ENCODE measurements around the gene SEMA5A. TPM values are rescaled to one million over a fixed set of nuclear protein-coding genes. Genes with fewer than 3 reads are reported as not detected.

The SEMA5A gene
- total and polyA plus RNA-seq, 2 donors (not counting 1 experiment from before 2014, with no cell fraction given) = not detected

DNA sequence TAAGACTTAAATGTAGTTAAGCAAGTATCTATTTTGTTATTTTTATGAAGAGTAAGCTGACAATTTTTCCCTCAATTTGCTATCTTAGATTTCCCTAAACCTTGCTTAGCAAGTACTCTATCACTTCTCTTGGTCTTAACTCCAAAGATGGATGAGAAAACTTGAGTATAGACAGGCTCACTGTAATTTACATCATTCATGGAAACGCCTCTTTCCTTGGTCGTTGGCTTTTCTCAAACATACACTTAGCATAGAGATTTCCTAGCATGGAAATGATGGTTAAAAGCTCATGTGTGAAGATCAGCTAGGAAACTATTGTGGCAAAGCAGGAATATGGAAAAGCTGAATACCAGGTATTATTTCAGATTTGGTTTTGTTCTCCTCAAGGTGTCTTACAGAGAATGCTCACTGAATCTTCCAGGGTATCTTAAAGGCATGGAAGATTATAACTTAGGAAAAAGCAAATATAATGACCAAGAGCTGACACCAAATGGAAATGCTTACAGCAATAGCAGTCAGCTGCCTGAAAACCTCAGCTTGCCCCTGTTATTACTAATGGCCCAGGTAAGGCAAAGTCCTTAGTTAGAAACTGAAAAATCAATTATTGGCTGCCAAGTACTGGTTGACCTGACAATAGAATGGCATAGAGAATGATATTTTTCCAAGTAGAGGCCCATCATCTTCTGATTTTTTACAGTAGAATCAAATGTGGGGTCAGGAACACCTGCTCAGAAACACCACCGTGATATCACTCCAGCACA lies 84.8 kb downstream of the SEMA5A start:
- H3K27me3 ChIP-seq (replicated peaks in 1 of 4; ENCODE audit: control extremely low read depth in 1 of 4, control insufficient read depth in 3 of 4, insufficient read depth in 4 of 4, low read length in 3 of 4) = no peaks in the 10 kb centered on the region
- WGBS (ENCODE audit: insufficient coverage) = no CpG with 5 or more reads among the region's 3 CpGs
- no peak overlapping the region for H3K4me3 Mint-ChIP-seq
- no peaks in the 10 kb centered on the region for H3K4me1 ChIP-seq (ENCODE audit: control insufficient read depth in 2 of 2, insufficient read depth in 2 of 2, low read length in 2 of 2)
- H2AFZ ChIP-seq (ENCODE audit: insufficient read depth, low read depth, low read length, poor library complexity, severe bottlenecking) = no peak overlapping the region
- no peaks in the 10 kb centered on the region for H3K27me3 Mint-ChIP-seq
- CTCF ChIA-PET = no interaction called here
- TF ChIP-seq, protein P1, sequence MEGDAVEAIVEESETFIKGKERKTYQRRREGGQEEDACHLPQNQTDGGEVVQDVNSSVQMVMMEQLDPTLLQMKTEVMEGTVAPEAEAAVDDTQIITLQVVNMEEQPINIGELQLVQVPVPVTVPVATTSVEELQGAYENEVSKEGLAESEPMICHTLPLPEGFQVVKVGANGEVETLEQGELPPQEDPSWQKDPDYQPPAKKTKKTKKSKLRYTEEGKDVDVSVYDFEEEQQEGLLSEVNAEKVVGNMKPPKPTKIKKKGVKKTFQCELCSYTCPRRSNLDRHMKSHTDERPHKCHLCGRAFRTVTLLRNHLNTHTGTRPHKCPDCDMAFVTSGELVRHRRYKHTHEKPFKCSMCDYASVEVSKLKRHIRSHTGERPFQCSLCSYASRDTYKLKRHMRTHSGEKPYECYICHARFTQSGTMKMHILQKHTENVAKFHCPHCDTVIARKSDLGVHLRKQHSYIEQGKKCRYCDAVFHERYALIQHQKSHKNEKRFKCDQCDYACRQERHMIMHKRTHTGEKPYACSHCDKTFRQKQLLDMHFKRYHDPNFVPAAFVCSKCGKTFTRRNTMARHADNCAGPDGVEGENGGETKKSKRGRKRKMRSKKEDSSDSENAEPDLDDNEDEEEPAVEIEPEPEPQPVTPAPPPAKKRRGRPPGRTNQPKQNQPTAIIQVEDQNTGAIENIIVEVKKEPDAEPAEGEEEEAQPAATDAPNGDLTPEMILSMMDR (IDR thresholded peaks at IDR 0.05) = no peak
- no peak for TF ChIP-seq EZH2 (IDR thresholded peaks at IDR 0.05; ENCODE audit: borderline replicate concordance, insufficient read depth, low read depth, low read length, poor library complexity, severe bottlenecking)
- H3K27ac Mint-ChIP-seq = no peak overlapping the region
- H3K79me2 ChIP-seq (ENCODE audit: control insufficient read depth, insufficient read depth, low read length) = no peaks in the 10 kb centered on the region
- intact Hi-C loops (cut with micrococcal nuclease) = no loop called here
- H3K9me3 ChIP-seq (ENCODE audit: control extremely low read depth in 1 of 3, control insufficient read depth in 2 of 3, insufficient read depth in 1 of 3, low read length in 2 of 3) = peaks cover 0 to 11% (median 0%) of the 10 kb centered on the region in 3 donors
- H3K4me3 ChIP-seq (ENCODE audit: control extremely low read depth in 1 of 5, extremely low read depth in 1 of 5, insufficient read depth in 1 of 5, low read depth in 2 of 5, low read length in 4 of 5) = no peak overlapping the region
- no peak overlapping the region for H3K9ac ChIP-seq (ENCODE audit: low read length)
- no peaks in the 10 kb centered on the region for H3K36me3 ChIP-seq (replicated peaks in 1 of 2; ENCODE audit: control extremely low read depth in 1 of 2, control insufficient read depth in 1 of 2, extremely low read depth in 1 of 2, insufficient read depth in 2 of 2, low read length in 1 of 2)
- ATAC-seq (ENCODE audit: low read depth) (no peak), DNase-seq (no peak)
- H3K4me2 ChIP-seq (replicated peaks; ENCODE audit: low read depth, low read length, poor library complexity, severe bottlenecking) = no peak overlapping the region
- H4K20me1 ChIP-seq (ENCODE audit: control insufficient read depth, insufficient read depth, low read length, poor library complexity, severe bottlenecking) = no peaks in the 10 kb centered on the region
- POLR2A ChIA-PET = no interaction called here
- no peaks in the 10 kb centered on the region for H3K4me1 Mint-ChIP-seq
- no peak overlapping the region for H3K27ac ChIP-seq (ENCODE audit: low read length in 2 of 2)
- peaks cover 7% of the 10 kb centered on the region for H3K9me3 Mint-ChIP-seq (ENCODE audit: insufficient read depth)

DNA sequence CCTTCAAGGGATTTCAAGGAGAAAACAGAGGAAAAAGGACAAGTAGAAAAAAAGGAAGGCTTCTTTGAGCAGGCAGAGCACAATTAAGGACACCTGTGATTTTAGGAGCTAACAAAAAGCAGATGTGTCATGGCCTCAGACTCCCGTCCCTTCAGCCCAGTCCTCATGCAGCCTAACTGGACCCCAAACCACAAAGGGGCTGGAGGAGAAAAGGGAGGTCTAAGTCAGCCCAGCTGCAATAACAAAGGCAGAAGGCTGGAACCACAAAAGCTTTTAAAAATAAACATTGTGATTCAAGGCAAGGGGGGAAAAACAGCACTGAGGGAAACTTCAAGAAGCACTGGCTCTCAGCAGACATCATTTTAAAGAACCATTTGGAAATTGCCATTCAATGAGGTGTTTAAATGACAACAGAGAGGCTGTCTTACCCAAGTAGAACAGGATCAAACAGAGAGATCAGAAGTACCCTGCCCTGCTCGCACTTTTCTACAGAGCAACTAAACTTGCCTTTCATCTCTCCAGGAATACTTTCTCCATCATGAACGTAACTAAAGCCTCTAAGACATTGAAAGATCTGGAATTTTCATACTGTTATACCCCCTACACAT lies 89.3 kb downstream of the SEMA5A start:
- ATAC-seq (ENCODE audit: low read depth) (no peak), DNase-seq (no peak)
- no peak overlapping the region for H3K4me3 Mint-ChIP-seq
- intact Hi-C loops (cut with micrococcal nuclease) = no loop called here
- Histone ChIP-seq H3K79me2 (ENCODE audit: control insufficient read depth, insufficient read depth, low read length) (no peaks in the 10 kb centered on the region), H3K9me3 (ENCODE audit: control extremely low read depth in 1 of 3, control insufficient read depth in 2 of 3, insufficient read depth in 1 of 3, low read length in 2 of 3) (peaks cover 0 to 7% (median 0%) of the 10 kb centered on the region in 3 donors), H3K36me3 (replicated peaks in 1 of 2; ENCODE audit: control extremely low read depth in 1 of 2, control insufficient read depth in 1 of 2, extremely low read depth in 1 of 2, insufficient read depth in 2 of 2, low read length in 1 of 2) (no peaks in the 10 kb centered on the region), H4K20me1 (ENCODE audit: control insufficient read depth, insufficient read depth, low read length, poor library complexity, severe bottlenecking) (no peaks in the 10 kb centered on the region), H3K9ac (ENCODE audit: low read length) (no peak overlapping the region), H3K4me2 (replicated peaks; ENCODE audit: low read depth, low read length, poor library complexity, severe bottlenecking) (no peak overlapping the region), H3K27me3 (replicated peaks in 1 of 4; ENCODE audit: control extremely low read depth in 1 of 4, control insufficient read depth in 3 of 4, insufficient read depth in 4 of 4, low read length in 3 of 4) (no peaks in the 10 kb centered on the region), H3K4me1 (ENCODE audit: control insufficient read depth in 2 of 2, insufficient read depth in 2 of 2, low read length in 2 of 2) (no peaks in the 10 kb centered on the region), H3K4me3 (ENCODE audit: control extremely low read depth in 1 of 5, extremely low read depth in 1 of 5, insufficient read depth in 1 of 5, low read depth in 2 of 5, low read length in 4 of 5) (no peak overlapping the region), H3K27ac (ENCODE audit: low read length in 2 of 2) (no peak overlapping the region), H2AFZ (ENCODE audit: insufficient read depth, low read depth, low read length, poor library complexity, severe bottlenecking) (no peak overlapping the region)
- POLR2A ChIA-PET = no interaction called here
- no peaks in the 10 kb centered on the region for H3K27me3 Mint-ChIP-seq
- CTCF ChIA-PET = interaction anchor here (0.6 kb wide), 1 partner anchor 185 kb away, joined by 3 read pairs; no protein-coding TSS in a partner anchor
- WGBS (ENCODE audit: insufficient coverage) = 67% methylated on average over 2 of the region's 3 CpGs
- no peak overlapping the region for H3K27ac Mint-ChIP-seq
- peaks cover 3% of the 10 kb centered on the region for H3K9me3 Mint-ChIP-seq (ENCODE audit: insufficient read depth)
- no peak for TF ChIP-seq EZH2 (IDR thresholded peaks at IDR 0.05; ENCODE audit: borderline replicate concordance, insufficient read depth, low read depth, low read length, poor library complexity, severe bottlenecking)
- TF ChIP-seq, protein P1 (IDR thresholded peaks at IDR 0.05) = no peak
- no peaks in the 10 kb centered on the region for H3K4me1 Mint-ChIP-seq

All from B cell (primary cell).